Nephron progenitor cell (in vitro differentiated cells): ENCODE measurements around the gene PCNT.

Experiments used
- DNase-seq: peaks from one replicate; pipeline ENCODE4 v3.0.0; 2021
- H3K27ac Mint-ChIP-seq: 2 replicates; pipeline ENCODE4 v1.8.0; 2021; ENCODE audit warnings: mild to moderate bottlenecking, moderate library complexity, mixed read lengths
- H3K27me3 Mint-ChIP-seq: 2 replicates; pipeline ENCODE4 v1.8.0; 2021; ENCODE audit warnings: mild to moderate bottlenecking, low read depth, mixed read lengths; ENCODE audit not compliant: poor library complexity
- H3K36me3 Mint-ChIP-seq: 2 replicates; pipeline ENCODE4 v1.8.0; 2021; ENCODE audit warnings: low read depth, mixed read lengths
- H3K4me1 Mint-ChIP-seq: 2 replicates; pipeline ENCODE4 v1.8.0; 2021; ENCODE audit warnings: mixed read lengths
- H3K4me3 Mint-ChIP-seq: 2 replicates; pipeline ENCODE4 v1.8.0; 2021; ENCODE audit warnings: mild to moderate bottlenecking, moderate library complexity, mixed read lengths
- H3K9me3 Mint-ChIP-seq: 2 replicates; pipeline ENCODE4 v1.8.0; 2021; ENCODE audit warnings: mild to moderate bottlenecking, moderate library complexity, mixed read lengths
- TF ChIP-seq, protein P1 (sequence below): fragments of 200-600 bp; sonication (generic); IDR thresholded peaks from 2 replicates; pipeline ENCODE4 v1.5.0; 2021; ENCODE audit warnings: antibody characterized with exemption

PCNT gene

DNA sequence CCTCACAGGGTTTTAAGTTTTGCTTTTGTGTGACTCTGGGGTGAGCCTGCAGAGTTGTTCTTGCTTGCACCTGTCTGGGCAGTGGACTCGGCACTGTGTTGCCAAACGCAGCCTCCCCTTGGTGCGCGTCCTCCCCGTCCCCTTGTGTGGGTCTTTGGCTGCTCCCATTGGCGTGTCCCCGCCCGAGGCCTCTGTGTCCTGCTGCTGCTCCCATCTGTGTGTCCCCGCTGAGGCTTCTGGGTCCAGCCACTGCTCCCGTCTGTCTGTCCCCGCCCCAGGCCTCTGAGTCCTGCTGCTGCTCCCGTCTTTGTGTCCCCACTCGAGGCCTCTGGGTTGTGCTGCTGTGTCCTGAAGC is 62.8 kb downstream of the PCNT start:
- peaks cover 58% of the 10 kb centered on the region for H3K36me3 Mint-ChIP-seq
- TF ChIP-seq, protein P1, sequence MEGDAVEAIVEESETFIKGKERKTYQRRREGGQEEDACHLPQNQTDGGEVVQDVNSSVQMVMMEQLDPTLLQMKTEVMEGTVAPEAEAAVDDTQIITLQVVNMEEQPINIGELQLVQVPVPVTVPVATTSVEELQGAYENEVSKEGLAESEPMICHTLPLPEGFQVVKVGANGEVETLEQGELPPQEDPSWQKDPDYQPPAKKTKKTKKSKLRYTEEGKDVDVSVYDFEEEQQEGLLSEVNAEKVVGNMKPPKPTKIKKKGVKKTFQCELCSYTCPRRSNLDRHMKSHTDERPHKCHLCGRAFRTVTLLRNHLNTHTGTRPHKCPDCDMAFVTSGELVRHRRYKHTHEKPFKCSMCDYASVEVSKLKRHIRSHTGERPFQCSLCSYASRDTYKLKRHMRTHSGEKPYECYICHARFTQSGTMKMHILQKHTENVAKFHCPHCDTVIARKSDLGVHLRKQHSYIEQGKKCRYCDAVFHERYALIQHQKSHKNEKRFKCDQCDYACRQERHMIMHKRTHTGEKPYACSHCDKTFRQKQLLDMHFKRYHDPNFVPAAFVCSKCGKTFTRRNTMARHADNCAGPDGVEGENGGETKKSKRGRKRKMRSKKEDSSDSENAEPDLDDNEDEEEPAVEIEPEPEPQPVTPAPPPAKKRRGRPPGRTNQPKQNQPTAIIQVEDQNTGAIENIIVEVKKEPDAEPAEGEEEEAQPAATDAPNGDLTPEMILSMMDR = no peak
- no peak overlapping the region for H3K4me3 Mint-ChIP-seq
- H3K27me3 Mint-ChIP-seq = no peaks in the 10 kb centered on the region
- no peak for DNase-seq
- peaks cover 23% of the 10 kb centered on the region for H3K9me3 Mint-ChIP-seq
- H3K27ac Mint-ChIP-seq = peak overlapping the region; percentile 90
- H3K4me1 Mint-ChIP-seq = peaks cover 29% of the 10 kb centered on the region

DNA sequence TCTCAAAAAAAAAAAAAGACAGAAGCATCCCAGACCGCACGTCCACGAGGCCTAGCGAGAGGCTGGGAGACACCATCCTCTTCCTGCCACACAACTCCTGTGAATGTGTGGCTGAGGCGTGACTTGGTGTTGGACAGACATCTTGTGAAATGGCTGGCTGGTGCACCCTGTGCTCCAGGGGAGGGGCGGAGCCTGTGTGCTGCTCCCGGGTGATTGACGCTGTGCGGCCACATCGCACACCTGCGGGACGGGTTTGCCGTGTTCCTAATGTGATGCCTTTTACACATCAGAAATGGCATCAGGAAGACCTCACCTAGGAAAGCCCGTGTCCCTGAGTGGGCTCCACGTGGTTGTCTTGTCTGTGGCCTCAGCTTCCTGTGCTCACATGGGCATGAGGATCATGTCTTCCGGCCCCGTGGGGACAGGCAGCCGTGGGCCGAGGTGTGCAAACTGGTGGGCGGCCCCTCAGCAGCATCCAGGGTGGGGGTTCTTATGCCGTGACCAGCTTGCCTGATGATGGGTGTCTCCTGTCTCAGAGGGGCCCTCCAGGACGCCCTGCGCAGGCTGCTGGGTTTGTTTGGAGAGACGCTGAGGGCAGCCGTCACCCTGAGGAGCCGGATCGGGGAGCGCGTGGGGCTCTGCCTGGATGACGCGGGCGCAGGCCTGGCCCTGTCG is 64.4 kb downstream of the PCNT start:
- Mint-ChIP-seq H3K27me3 (no peaks in the 10 kb centered on the region), H3K9me3 (peaks cover 7% of the 10 kb centered on the region), H3K4me3 (no peak overlapping the region), H3K4me1 (peaks cover 46% of the 10 kb centered on the region), H3K36me3 (peaks cover 52% of the 10 kb centered on the region), H3K27ac (no peak overlapping the region)
- DNase-seq = no peak
- TF ChIP-seq, protein P1 = no peak

DNA sequence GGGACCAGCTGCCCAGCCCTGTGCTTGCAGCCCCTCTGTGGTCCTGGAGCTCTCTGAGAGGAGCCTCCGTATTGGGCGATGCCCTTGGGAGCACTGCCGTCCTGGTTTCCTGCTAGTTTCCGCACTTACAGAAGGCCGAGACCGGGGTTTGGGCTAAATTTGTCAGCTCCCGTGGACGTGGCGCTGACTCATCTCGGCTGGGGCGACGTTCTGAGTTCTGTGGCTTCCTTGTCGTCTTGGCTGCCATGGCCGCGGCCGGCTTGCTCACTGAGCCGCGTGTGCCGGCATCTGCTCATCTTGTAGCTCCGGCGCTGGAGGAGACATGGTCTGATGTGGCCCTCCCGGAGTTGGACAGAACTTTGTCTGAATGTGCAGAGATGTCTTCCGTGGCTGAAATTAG is 64.9 kb downstream of the PCNT start:
- H3K27ac Mint-ChIP-seq = peak overlapping the region; percentile 25

DNA sequence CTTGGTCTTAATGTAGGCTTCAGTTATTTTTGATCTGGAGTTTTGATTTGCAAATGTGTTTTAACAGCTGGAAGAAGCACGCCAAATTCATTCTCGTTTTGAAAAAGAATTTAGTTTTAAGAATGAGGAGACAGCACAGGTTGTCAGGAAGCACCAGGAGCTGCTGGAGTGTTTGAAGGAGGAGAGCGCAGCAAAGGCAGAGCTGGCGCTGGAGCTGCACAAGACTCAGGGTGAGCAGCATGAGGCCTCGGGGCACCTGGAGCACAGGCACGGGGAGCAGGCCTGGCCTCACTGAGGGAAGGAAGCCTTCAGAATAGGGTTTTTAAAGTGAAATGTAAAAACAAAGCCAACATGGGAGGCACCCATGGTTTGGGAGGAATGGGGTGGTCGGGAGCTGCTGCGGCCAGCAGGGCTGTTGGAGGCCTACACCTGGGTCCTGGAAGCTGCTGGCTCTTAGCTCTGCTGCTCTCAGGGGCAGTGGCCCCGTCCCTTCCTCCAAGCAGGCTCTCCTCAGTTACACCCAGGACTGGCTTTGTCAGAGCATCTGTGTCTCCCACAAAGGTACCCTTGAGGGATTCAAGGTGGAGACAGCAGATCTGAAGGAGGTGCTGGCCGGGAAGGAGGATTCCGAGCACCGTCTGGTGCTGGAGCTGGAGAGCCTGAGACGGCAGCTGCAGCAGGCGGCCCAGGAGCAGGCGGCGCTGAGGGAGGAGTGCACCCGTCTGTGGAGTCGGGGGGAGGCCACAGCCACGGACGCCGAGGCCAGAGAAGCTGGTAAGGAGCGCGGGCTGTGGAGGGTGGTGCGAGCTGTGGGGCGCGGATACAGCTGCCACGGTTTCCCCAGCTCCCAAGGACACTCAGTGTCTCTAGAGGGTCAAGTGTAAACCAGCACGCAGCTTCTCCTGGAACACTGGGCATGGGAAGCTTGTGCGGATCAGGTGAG is 66.9 kb downstream of the PCNT start:
- DNase-seq = no peak
- TF ChIP-seq, protein P1 = no peak
- H3K27ac Mint-ChIP-seq = peak overlapping the region; percentile 75
- H3K9me3 Mint-ChIP-seq = no peaks in the 10 kb centered on the region
- no peak overlapping the region for H3K4me3 Mint-ChIP-seq
- peaks cover 60% of the 10 kb centered on the region for H3K4me1 Mint-ChIP-seq
- no peaks in the 10 kb centered on the region for H3K27me3 Mint-ChIP-seq
- peaks cover 28% of the 10 kb centered on the region for H3K36me3 Mint-ChIP-seq

More for the DNA sequence above, 64.9 kb downstream of the PCNT start:
- H3K4me3 Mint-ChIP-seq = no peak overlapping the region
- no peak for DNase-seq
- H3K4me1 Mint-ChIP-seq = peaks cover 51% of the 10 kb centered on the region
- TF ChIP-seq, protein P1 = no peak
- H3K9me3 Mint-ChIP-seq = peaks cover 1% of the 10 kb centered on the region
- no peaks in the 10 kb centered on the region for H3K27me3 Mint-ChIP-seq
- peaks cover 46% of the 10 kb centered on the region for H3K36me3 Mint-ChIP-seq

DNA sequence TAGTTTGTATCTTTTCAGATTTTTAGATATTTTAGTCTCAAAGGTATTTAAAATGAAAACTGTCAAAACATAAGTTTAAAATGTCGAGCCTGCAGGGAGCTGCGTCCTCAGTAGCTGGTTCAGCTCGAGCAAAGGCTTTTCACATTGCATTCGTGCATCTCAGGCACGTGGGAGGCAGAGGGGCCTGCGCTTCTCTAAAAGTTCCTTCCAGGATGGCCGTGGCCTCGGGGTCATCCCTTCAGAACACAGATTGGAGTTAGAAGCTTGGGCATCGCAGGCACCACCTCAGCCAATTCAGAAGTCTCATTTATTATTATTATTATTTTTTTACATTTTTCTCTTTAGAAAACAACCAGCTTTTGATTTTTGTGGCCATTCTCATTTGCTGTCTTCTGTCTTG is 67.8 kb downstream of the PCNT start:
- no peak overlapping the region for H3K27ac Mint-ChIP-seq
- DNase-seq = no peak
- no peak overlapping the region for H3K4me3 Mint-ChIP-seq
- H3K4me1 Mint-ChIP-seq = peaks cover 53% of the 10 kb centered on the region
- peaks cover 24% of the 10 kb centered on the region for H3K36me3 Mint-ChIP-seq
- no peaks in the 10 kb centered on the region for H3K27me3 Mint-ChIP-seq
- no peaks in the 10 kb centered on the region for H3K9me3 Mint-ChIP-seq
- TF ChIP-seq, protein P1 = no peak
